GM19023 (cell line): ENCODE measurements around the gene RPTOR.

Experiments used
- ATAC-seq: cut with Tn5 transposase; IDR thresholded peaks from one replicate; pipeline ENCODE4 v1.9.1; 2021; ENCODE audit warnings: mild to moderate bottlenecking, moderate library complexity; ENCODE audit not compliant: unreplicated experiment

RPTOR gene

DNA sequence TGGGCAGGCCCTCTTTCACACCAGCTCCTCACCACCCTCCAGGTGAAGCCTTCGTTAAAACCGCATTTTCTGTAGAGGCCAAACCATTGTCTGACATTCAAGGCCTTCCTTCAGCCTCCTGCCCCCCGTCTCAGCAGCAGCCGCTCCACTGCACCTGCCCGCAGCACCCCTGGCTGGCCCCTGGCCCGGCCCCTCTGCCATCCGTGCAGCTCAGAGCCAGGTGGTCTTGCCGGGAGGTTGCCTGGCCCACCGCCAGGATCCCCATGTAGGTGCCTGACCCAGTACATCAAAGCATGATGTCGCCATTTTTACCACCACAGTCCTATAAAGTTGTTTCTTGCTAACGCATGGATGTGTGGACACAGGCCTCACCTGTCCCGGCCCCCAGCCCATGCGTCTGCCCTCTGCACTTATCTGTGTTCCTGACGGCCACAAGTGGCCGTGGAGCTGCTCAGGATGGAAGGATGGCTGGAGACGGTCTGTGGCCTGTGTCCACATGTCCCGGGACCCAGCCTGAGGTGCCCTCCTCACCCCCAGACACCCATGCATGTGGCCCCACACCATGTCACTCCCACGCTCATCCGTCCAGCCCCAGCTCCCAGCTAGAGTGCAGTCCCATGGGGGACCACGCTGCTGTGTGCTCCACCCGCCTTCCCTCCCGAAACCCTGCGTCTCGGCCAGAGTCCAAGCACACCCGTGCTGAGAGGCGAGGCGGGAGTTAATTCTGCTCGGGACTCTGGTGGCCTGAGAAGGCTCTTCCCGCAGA is 357.7 kb downstream of the RPTOR start:
- ATAC-seq, result no peak

DNA sequence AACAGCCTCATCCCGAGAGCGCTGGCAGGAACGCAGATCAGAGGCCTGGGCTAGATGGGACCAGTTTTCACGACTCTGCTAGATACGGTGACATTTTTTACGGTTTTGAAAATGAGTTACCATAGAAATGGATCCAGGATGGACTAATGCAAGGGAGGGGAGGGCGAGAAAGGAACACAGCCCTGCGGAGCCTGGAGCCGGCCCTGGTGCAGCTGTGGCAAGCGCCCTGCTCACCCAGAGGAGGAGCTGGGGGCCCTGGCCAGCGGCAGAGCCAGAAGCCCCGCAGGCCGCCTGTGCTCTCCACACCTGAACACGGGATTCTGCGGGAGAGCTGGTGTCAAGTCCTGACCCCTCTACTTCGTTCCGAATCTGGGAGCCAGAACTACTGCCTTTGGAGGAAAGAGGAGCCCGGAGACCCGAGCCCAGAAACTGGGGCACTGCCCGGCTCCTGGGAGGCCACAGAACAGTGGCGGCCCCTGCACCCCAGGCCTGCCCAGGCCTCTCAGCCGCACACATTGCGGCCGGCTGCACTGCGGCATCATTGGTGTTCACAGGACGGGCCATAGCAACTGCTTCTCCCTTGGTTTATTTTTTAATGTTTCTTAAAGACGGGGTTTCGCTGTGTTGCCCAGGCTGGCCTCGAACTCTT is 358.4 kb downstream of the RPTOR start:
- ATAC-seq, result no peak

DNA sequence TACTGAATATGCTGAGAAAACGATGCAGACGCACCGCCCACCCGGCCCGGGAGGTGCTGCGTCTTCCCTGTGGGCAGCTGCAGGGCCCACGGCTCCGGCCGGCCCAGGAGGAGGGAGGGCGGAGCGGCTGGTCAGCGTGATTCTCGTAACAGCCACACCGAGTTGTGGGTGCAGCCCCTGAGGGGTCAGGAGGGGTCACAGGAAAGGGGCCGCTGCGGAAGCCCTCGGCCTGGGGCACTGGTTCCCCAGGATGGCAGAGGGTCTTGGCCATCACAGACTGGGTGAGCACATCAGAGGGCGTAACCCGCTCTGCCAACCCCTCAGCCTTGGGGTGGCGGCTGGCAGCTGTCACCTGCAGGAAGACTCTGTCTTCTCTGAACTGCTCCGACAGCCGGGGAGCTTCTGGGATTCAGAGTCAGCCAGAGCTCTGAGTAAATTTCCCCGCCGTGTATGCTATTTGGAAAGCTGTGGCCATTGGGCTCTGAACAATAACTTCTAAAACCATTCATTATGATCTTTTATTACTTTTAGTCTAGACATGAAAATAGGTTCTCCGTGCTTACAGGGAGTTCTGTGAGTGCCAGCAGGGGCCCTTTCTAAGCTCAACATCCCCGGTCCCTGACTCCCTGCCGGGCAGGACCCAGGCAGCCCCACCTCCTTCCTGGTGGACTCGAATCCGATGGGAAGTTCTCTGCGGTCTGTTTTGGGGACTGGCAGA is 359.6 kb downstream of the RPTOR start:
- ATAC-seq, result no peak

DNA sequence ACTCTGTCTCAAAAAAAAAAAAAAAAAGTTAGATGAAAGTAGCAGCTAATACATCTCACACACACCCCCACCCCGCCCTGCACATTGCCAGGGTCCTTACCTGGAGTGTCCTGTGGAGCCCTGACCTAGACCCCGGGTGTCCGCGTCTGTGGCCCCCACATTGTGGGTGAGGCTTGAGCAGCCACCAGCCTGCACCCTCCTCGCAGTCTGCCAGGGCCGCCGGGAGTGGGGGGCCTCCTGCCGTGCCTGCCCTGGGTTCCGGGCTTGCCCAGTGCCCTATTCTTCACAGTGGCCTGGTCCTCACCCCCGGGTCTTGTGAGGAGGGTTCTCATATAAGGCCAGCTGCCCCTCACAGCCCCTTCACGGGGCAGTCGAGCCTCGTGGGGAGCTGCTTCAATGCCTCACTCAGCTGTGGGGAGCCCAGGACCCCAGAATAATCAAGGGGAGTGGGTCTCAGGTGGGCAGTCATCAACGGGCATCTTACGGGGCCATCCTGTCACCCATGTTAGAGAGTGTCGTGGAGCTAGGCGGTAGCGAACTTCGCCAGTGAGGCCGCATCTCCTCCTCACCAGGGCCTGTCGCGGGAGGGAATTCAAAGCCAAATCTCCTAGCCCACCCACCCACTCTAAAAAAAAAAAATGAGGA is 361.1 kb downstream of the RPTOR start:
- ATAC-seq, result no peak

DNA sequence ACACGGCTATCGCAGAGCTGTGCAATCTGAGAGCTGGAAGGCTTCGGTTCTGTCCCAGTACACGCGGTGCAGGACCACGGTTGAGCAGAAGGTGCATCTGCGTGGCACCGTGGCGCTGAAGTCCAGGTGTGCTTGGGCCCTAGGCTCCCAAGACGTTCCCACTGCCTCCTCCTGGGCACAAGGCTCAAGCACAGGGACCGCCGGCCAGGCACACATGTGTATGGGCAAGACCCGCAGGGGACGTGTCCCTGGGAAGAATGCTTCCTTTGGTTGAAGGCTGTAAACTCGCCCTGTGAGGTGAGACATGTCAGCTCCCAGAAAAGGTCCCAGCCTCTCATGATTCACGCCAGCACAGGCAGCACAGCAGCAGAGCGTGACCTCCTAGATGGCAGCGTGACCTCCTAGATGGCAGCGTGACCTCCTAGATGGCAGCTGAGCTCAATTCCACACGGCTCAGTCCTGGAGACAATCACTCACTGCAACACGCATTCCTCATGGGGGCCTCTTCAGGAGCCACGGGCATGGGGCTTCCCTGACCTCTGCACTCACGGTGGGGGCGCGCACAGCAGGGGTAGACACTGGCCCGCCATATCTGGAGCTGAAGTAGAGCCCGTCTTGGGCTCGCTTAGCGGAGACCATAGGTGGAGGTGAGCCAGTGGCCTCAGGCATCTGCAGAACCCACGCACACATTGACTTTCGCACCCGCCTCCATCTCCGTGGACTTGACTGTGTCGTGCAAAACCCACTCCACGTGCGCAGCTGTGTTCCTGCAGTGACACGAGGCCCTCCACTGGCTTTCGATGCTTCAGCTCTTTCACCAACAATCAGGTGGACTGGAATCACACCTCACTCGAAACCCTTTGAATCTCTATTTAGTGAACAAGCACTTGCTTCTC is 362.0 kb downstream of the RPTOR start:
- no peak for ATAC-seq

DNA sequence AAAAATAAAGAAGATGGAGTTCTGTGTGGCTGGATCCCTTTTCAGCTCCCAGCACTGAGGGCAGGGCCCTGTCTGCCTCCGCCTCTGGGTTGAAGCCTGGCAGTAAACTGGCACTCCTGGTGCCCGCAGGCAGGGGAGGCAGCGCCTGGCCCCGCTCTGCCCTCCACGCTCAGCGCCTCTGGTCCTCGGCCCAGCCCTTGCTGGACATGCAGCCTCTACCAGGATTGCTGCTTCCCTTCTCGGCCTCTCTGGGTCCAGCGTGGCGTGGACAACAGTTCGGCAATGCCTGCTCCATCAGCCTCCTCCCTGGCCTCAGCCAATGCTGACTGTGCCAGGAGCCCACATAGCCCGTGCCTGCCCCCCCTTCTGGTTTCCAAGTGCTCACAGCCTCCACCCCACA is 362.6 kb downstream of the RPTOR start:
- ATAC-seq, result no peak

DNA sequence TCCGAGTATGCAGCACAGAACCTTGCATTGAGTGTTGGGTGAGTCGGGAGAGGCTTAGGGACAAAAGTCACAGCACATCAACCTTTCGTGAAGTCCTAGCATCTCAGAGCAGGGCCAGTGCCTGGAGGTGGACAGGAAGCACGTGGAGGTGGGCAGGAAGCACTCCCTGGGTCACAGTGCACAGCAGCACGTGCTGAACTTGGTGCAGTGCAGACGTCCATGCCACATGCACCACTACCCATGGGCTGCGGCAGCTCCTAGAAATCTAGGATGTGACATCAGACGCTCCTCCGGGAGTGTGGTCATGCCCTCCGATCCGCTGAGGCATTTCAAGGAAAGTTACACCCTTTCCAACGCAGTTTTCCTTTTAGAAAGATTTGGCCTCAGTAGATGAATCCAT is 363.6 kb downstream of the RPTOR start:
- no peak for ATAC-seq

DNA sequence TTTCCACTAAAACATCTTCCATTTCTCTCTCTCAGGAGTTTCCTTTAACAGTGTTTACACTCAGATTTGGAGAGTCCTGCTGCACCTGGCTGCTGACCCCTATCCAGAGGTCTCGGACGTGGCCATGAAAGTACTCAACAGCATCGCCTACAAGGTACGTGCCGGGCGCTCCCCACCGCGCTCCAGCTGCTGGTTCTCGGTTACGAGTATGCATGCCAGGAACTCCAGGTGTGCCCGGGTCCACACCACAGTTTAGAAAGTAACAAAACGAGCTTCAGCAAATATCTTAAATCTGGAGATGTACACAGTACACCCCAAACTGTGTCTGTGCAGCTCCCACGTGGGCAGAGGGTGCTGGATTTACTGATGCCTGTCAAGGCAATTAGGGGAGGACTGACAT is 364.1 kb downstream of the RPTOR start:
- no peak for ATAC-seq

DNA sequence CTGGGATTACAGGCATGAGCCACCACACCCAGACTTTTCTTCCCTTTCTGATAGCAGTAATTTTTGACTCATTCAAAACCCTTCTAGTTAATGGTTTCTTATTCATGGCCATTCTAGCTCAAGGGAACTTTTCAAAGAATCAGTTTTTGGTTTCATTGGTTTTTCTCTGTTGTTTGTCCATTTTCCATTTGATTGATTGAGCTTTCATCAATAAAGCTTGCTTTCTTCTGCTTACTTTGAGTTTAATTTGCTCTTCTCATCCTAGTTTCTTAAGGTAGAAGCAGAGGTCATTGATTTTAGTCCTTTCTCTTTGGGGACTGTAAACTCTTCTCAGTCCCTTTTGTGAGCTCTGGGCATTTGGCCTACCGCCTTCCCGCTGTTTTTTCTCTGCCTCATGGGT is 365.0 kb downstream of the RPTOR start:
- ATAC-seq, result no peak

DNA sequence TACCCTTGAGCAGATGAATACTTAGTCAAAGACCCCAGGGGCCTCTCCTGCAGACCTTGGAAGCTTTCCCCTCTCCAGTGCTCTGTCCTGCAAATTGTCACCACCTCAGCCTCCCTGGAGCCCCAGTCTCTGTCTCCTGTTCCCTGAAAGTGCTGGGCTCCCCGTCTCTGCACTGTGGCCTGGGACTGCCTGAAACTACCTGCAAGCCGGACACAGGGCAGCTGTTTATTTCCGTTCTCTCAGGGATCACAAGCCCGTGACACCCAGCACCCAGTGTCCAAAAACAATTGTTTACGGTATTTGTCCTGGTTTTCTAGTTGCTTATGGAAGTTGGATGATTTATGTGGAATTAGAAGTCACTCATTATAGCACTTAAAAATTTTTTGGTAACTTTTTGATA is 365.4 kb downstream of the RPTOR start:
- ATAC-seq, result no peak

DNA sequence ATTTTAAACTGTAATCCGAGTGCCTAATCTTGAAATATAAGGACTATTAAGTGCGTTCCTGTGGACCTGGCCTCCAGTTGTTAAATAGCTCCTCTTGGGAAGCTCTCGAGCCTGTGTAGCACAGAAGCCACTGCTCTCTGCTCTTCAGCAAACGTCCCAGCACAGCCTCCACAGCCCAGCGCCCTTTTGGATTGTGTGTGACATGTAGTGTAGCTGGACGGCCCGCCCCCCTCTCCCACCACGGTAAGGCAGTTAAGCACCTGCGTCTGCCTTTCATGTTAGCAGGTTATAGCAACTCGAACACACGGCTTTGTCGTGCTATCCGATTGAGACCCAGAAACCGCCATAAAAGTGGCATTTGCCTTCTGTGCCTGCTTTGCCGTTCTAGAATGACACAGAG is 367.8 kb downstream of the RPTOR start:
- ATAC-seq, result no peak

DNA sequence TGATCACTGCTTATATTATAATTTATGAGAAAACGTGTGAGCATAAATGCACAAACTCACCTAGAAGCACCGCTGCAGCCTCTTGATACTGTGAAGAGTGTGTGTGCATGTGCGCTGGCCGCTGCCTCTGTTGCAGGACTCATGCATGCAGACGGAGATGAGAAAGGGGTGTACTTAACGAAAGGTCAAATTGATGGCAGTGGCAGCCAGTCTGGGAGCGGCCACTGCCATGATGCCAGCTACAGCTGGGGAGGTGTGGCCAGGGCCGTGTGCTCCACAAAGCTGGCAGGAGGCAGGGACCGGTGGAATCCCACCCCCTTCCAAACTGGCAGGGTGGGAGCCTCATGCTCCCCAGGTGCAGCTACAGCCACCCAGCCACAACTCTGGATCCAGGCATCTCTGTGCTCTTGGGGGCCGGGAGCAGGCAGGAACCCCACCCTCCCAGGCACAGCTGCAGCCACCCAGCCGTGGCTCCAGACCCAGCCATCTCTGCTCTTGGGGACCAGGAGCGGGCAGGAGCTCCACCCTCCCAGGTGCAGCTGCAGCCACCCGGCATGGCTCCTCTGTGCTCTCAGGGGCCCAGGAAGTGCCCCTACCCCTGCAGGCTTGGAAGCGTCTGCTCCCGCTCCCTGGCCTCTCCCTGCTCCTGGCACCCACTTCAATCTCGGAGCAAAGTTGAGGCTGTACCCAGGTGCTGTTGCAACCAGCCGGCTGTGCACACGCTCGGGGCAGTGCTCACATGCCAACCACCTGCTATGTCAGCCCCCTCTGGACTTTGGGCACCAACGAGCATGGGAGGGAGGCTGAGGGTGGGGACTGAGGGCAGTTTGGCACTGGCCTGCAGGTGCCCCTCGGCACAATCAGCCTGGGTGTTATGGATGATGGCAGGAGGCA is 369.5 kb downstream of the RPTOR start:
- ATAC-seq, result no peak

DNA sequence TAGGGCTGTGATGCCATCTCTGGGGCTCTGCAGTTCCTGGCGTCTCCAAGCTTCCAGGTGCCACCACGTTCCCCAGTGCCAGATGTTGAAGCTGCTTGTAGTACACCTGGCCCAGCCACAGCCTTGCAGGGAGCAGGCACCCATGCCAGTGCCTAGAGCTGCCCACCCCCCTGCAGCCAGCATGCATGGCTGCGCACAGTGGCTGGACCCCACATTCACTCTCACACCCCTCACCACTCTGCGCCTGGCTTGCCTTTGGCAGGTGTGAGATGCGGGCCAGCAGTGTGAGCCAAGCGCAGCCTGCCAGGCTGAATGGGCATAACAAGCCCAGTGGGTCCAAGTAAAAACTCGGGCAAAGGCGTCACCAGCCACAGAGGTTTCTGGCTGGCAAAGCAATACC is 371.6 kb downstream of the RPTOR start:
- ATAC-seq, result no peak

DNA sequence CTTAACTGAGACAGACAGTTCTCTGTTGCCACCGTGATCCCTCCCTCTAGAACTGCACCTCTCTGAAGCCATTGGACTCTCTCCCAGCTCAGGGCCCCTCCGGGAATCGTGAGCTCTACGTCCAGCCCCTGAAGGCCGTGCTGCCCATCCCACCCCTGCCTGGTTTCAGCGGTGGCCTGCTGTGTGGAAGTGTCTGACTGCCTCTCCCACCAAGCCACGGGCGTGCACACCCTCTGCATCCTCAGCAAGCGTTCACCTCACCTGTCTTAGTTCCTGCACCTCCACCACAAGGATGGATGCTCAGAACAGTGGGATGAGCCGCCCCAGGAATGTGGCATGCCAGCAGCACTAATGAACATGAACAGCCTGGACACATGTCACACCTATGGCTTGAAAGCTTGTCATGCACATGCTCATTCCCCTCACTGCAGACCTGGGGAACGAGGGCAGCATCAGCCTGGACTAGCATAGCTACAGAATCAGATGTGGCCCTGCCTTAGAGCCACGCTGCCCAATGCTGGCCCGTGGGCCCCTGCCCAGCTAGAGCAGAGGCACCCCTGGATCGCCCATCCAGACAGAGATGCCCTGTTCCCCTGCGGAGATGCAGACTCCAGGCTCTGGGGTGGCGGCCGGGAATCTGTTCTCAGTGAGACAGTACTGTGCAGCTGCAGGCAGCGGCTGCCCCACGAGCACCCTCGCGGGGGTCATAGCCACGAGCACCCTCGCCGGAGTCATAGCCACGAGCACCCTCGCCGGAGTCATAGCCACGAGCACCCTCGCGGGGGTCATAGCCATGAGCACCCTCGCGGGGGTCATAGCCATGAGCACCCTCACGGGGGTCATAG is 373.3 kb downstream of the RPTOR start:
- no peak for ATAC-seq

DNA sequence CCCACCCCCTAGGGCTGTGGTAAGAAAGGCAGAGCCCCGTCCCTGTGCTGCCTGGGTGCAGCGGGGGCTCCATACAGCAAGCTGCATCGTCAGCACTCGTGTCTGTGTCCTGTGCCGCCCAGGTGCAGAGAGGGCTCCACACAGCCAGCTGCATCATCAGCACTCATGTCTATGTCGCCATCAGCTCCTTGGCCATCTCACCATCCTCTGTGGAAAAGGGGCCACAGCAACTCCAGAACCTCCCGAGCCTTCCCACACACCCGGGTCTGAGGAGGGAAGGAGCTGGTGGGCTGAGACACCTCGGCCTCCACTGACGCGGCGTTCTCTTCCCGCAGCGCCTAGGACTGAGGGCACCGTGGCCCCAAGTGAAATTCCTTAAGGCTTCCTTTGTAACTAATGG is 374.1 kb downstream of the RPTOR start:
- no peak for ATAC-seq

DNA sequence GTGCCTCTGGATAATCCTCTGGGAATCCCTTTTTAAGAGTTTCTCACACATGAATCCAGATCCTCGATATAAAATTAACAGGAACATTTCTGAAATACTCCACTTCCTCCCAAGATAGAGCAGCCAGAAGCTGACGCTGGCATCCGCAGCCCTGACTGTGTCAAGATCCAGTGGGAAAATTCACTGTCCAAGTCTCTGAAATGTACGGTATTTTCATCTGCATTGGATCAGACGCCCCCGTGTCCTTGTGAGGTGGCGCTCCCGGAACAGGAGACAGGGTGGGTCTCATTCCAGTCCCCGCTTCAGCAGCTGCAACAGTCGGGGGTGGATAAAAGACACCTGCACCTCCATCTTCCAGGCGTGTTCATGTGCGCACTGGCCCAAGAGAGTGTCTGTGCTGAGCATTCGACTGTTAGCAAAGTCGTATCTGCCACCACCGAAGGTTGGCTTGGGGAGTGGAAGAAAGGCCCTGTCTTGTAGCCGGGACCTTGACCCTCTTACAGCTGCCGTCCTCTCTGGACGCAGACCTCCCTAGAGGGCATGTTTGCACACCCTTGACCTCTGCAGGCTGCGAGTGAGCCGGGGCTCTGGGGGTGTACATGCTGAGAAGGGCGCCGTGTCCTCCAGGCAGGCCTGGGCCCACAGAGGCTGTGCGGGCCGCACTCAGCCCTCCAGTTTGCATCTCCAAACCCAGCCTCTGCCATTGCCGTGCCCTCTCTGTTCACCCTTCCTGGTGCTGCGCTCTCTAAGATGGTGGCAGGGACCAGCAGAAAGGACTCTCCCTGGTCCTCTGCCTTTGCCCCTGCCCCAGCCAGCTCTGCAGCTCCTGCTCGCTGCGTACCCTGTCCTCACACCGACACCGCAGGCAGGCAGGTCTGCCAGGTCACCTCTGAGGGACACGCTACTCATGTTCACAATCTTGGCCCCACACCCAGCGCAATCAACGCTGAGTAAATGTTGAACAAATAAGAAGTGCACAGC is 375.0 kb downstream of the RPTOR start:
- ATAC-seq, result no peak

DNA sequence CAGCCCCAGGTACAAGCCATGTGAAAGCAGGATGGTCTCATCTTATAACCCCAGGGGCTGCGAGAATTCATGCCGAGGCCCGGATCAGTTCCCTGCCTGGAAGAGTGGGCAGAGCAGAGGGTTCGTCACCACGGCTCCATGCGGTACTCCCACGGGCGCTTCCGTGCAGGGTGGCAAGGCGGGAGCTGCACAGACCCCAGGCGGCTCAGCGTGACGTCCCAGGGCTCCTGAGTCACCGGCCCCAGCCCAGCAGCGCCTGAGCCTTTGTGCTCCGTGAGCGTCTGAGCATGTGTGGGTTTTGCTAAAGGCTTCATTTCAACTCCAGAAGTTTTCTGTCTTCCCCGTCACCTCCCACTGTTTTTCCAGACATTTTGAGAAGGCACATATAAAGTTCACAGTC is 375.8 kb downstream of the RPTOR start:
- no peak for ATAC-seq

DNA sequence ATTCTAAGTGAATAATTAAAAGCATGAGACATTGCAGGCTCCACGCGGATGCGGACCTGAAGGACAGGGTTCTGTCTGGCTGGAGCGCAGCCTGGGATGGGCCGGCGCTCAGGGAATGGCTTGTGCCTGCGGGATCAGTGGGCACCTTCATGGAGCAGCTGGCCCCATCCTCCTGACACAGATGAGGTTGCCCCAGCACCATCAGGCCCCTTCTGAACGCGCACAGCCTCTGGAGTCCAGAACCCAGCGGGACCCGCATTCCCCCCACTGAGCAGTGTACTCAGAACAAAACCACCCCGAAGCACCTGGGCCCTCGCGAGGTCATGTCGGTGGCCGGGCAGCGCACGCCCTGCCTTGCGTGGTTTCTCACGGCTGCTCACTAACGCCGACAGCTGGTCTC is 376.5 kb downstream of the RPTOR start:
- ATAC-seq, result no peak
